ENCODE data around the gene ELOVL6. TPM values are rescaled to one million over a fixed set of nuclear protein-coding genes. Genes with fewer than 3 reads are reported as not detected.
"Not testable (repeated sequence)": the region's sequence is repeated elsewhere in the genome, so short reads cannot be mapped to it uniquely, and the experiment has no call there.

ELOVL6 gene
- total and polyA plus RNA-seq, 4 donors = 12.7 to 36.6 (median 24.6) TPM

GRCh38 chr4:110165382-110166286, 32.8 kb downstream of the ELOVL6 start:
- Histone ChIP-seq H3K4me1 (ENCODE audit: control insufficient read depth, insufficient read depth, low read length) (no peaks in the 10 kb centered on the region), H3K4me3 (ENCODE audit: low read depth, low read length) (no peak overlapping the region), H3K27me3 (ENCODE audit: control insufficient read depth, insufficient read depth, low read length) (no peaks in the 10 kb centered on the region), H3K27ac (ENCODE audit: low read depth, low read length) (no peak overlapping the region), H3K9me3 (ENCODE audit: control insufficient read depth, insufficient read depth, low read length) (no peaks in the 10 kb centered on the region), H3K36me3 (ENCODE audit: control insufficient read depth, insufficient read depth, low read length) (peaks cover 2% of the 10 kb centered on the region)
- DNase-seq (ENCODE audit: low read depth in 4 of 6, low spot score in 6 of 6) = no peak
- WGBS (ENCODE audit: insufficient coverage) = 78% methylated on average over 1 of the region's 5 CpGs

GRCh38 chr4:110164856-110165255, 33.6 kb downstream of the ELOVL6 start:
- no peak for DNase-seq (ENCODE audit: low read depth in 4 of 6, low spot score in 6 of 6)
- Histone ChIP-seq H3K4me1 (ENCODE audit: control insufficient read depth, insufficient read depth, low read length) (no peaks in the 10 kb centered on the region), H3K27me3 (ENCODE audit: control insufficient read depth, insufficient read depth, low read length) (no peaks in the 10 kb centered on the region), H3K36me3 (ENCODE audit: control insufficient read depth, insufficient read depth, low read length) (peaks cover 2% of the 10 kb centered on the region), H3K27ac (ENCODE audit: low read depth, low read length) (no peak overlapping the region), H3K9me3 (ENCODE audit: control insufficient read depth, insufficient read depth, low read length) (no peaks in the 10 kb centered on the region), H3K4me3 (ENCODE audit: low read depth, low read length) (no peak overlapping the region)
- WGBS (ENCODE audit: insufficient coverage) = no CpG with 5 or more reads among the region's 2 CpGs

GRCh38 chr4:110164251-110164650, 34.2 kb downstream of the ELOVL6 start:
- H3K9me3 ChIP-seq (ENCODE audit: control insufficient read depth, insufficient read depth, low read length) = no peaks in the 10 kb centered on the region
- WGBS (ENCODE audit: insufficient coverage) = 95% methylated on average over 4 of the region's 5 CpGs
- no peaks in the 10 kb centered on the region for H3K27me3 ChIP-seq (ENCODE audit: control insufficient read depth, insufficient read depth, low read length)
- no peaks in the 10 kb centered on the region for H3K4me1 ChIP-seq (ENCODE audit: control insufficient read depth, insufficient read depth, low read length)
- H3K27ac ChIP-seq (ENCODE audit: low read depth, low read length) = no peak overlapping the region
- no peak for DNase-seq (ENCODE audit: low read depth in 4 of 6, low spot score in 6 of 6)
- H3K36me3 ChIP-seq (ENCODE audit: control insufficient read depth, insufficient read depth, low read length) = peaks cover 2% of the 10 kb centered on the region
- H3K4me3 ChIP-seq (ENCODE audit: low read depth, low read length) = no peak overlapping the region

GRCh38 chr4:110163327-110164069, 34.9 kb downstream of the ELOVL6 start:
- no peak for DNase-seq (ENCODE audit: low read depth in 4 of 6, low spot score in 6 of 6)
- H3K9me3 ChIP-seq (ENCODE audit: control insufficient read depth, insufficient read depth, low read length) = no peaks in the 10 kb centered on the region
- no peak overlapping the region for H3K27ac ChIP-seq (ENCODE audit: low read depth, low read length)
- no peaks in the 10 kb centered on the region for H3K27me3 ChIP-seq (ENCODE audit: control insufficient read depth, insufficient read depth, low read length)
- no peak overlapping the region for H3K4me3 ChIP-seq (ENCODE audit: low read depth, low read length)
- peaks cover 2% of the 10 kb centered on the region for H3K36me3 ChIP-seq (ENCODE audit: control insufficient read depth, insufficient read depth, low read length)
- H3K4me1 ChIP-seq (ENCODE audit: control insufficient read depth, insufficient read depth, low read length) = no peaks in the 10 kb centered on the region
- 100% methylated on average over 1 of the region's 4 CpGs for WGBS (ENCODE audit: insufficient coverage)

- no peaks in the 10 kb centered on the region for H3K4me1 ChIP-seq (ENCODE audit: control insufficient read depth, insufficient read depth, low read length)
- H3K27ac ChIP-seq (ENCODE audit: low read depth, low read length) = no peak overlapping the region
- no peak overlapping the region for H3K4me3 ChIP-seq (ENCODE audit: low read depth, low read length)
- H3K36me3 ChIP-seq (ENCODE audit: control insufficient read depth, insufficient read depth, low read length) = no peaks in the 10 kb centered on the region
- DNase-seq (ENCODE audit: low read depth in 4 of 6, low spot score in 6 of 6) = peak in 1 of 6 donors; percentile 19
- H3K9me3 ChIP-seq (ENCODE audit: control insufficient read depth, insufficient read depth, low read length) = no peaks in the 10 kb centered on the region
- H3K27me3 ChIP-seq (ENCODE audit: control insufficient read depth, insufficient read depth, low read length) = no peaks in the 10 kb centered on the region
These were observed 37.8 kb downstream of the ELOVL6 start for GRCh38 chr4:110160618-110161017.

- no peak for DNase-seq (ENCODE audit: low read depth in 4 of 6, low spot score in 6 of 6)
- Histone ChIP-seq H3K4me1 (ENCODE audit: control insufficient read depth, insufficient read depth, low read length) (no peaks in the 10 kb centered on the region), H3K4me3 (ENCODE audit: low read depth, low read length) (no peak overlapping the region), H3K27ac (ENCODE audit: low read depth, low read length) (no peak overlapping the region), H3K27me3 (ENCODE audit: control insufficient read depth, insufficient read depth, low read length) (no peaks in the 10 kb centered on the region), H3K36me3 (ENCODE audit: control insufficient read depth, insufficient read depth, low read length) (no peaks in the 10 kb centered on the region), H3K9me3 (ENCODE audit: control insufficient read depth, insufficient read depth, low read length) (no peaks in the 10 kb centered on the region)
- 60% methylated on average over 1 of the region's 4 CpGs for WGBS (ENCODE audit: insufficient coverage)
These were observed 38.9 kb downstream of the ELOVL6 start for GRCh38 chr4:110159541-110159940.

- no peaks in the 10 kb centered on the region for H3K4me1 ChIP-seq (ENCODE audit: control insufficient read depth, insufficient read depth, low read length)
- H3K4me3 ChIP-seq (ENCODE audit: low read depth, low read length) = no peak overlapping the region
- no peak for DNase-seq (ENCODE audit: low read depth in 4 of 6, low spot score in 6 of 6)
- H3K27ac ChIP-seq (ENCODE audit: low read depth, low read length) = no peak overlapping the region
- H3K36me3 ChIP-seq (ENCODE audit: control insufficient read depth, insufficient read depth, low read length) = no peaks in the 10 kb centered on the region
- no peaks in the 10 kb centered on the region for H3K27me3 ChIP-seq (ENCODE audit: control insufficient read depth, insufficient read depth, low read length)
- no peaks in the 10 kb centered on the region for H3K9me3 ChIP-seq (ENCODE audit: control insufficient read depth, insufficient read depth, low read length)
- WGBS (ENCODE audit: insufficient coverage) = 100% methylated on average over 1 of the region's 3 CpGs
These were observed 40.8 kb downstream of the ELOVL6 start for GRCh38 chr4:110157580-110157979.

GRCh38 chr4:110157166-110157565, 41.2 kb downstream of the ELOVL6 start:
- not testable (repeated sequence) for H3K27me3 ChIP-seq (ENCODE audit: control insufficient read depth, insufficient read depth, low read length); DNase-seq (ENCODE audit: low read depth in 4 of 6, low spot score in 6 of 6); H3K4me1 ChIP-seq (ENCODE audit: control insufficient read depth, insufficient read depth, low read length); H3K27ac ChIP-seq (ENCODE audit: low read depth, low read length); H3K9me3 ChIP-seq (ENCODE audit: control insufficient read depth, insufficient read depth, low read length); H3K36me3 ChIP-seq (ENCODE audit: control insufficient read depth, insufficient read depth, low read length); H3K4me3 ChIP-seq (ENCODE audit: low read depth, low read length)
- WGBS (ENCODE audit: insufficient coverage) = 96% methylated on average over 4 of the region's 5 CpGs

GRCh38 chr4:110156442-110156841, 42.0 kb downstream of the ELOVL6 start:
- DNase-seq (ENCODE audit: low read depth in 4 of 6, low spot score in 6 of 6) = no peak
- WGBS (ENCODE audit: insufficient coverage) = 97% methylated on average over 3 of the region's 6 CpGs
- Histone ChIP-seq H3K9me3 (ENCODE audit: control insufficient read depth, insufficient read depth, low read length) (no peaks in the 10 kb centered on the region), H3K27ac (ENCODE audit: low read depth, low read length) (no peak overlapping the region), H3K4me1 (ENCODE audit: control insufficient read depth, insufficient read depth, low read length) (no peaks in the 10 kb centered on the region), H3K4me3 (ENCODE audit: low read depth, low read length) (no peak overlapping the region), H3K27me3 (ENCODE audit: control insufficient read depth, insufficient read depth, low read length) (no peaks in the 10 kb centered on the region), H3K36me3 (ENCODE audit: control insufficient read depth, insufficient read depth, low read length) (no peaks in the 10 kb centered on the region)

All from spinal cord (tissue), 10 donors.